ENCODE measurements around the gene VSIG8. TPM values are rescaled to one million over a fixed set of nuclear protein-coding genes. Genes with fewer than 3 reads are reported as not detected.

VSIG8 gene
- total and polyA plus RNA-seq, 2 donors (not counting 3 experiments of a cell fraction or from before 2014, with no cell fraction given): not detected

DNA sequence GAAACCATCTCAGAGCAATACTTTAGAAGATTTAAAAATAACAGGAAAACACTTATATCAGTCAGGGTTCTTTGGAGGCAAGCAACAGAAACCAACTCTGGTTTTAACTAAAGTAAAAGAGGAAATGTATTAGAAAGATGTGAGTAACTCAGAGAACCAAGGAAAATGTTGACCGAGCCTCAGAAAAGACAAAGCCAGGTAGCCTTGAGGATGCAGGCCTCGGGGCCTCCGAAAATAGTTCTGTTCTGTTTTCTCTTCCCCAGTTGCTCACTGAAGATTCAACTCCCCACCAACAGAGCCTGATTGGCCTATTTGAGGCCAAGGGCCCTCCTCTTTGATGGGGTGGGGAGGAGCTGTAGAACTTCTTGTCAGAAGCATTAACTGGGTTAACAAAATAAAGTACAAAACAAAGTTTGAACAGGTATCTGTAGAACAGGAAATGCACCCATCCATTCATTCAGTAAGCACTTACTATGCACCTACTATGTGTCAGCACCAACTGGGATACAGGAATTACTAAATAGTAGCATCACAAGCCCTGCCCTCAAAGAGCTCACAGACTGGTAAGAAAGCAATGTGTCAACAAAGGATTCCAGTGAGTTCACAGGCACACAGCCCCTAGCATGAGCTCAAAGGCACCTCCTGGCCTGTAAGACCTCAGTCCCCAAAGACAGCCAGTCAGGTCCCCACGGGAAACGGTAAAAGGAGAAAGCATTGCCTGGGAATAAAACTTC lies 23.2 kb downstream of the VSIG8 start:
- Histone ChIP-seq H3K27me3 (ENCODE audit: control insufficient read depth in 2 of 2, insufficient read depth in 2 of 2, low read length in 2 of 2) (no peaks in the 10 kb centered on the region), H3K9me1 (replicated peaks; ENCODE audit: control insufficient read depth, extremely low read depth, insufficient read depth, low read length) (no peaks in the 10 kb centered on the region), H3K27ac (ENCODE audit: insufficient read depth, low read depth, low read length) (no peak overlapping the region), H3K4me3 (replicated peaks in 1 of 3; ENCODE audit: insufficient read depth in 1 of 3, low read depth in 1 of 3, low read length in 3 of 3) (no peak overlapping the region), H3K36me3 (ENCODE audit: control insufficient read depth in 2 of 2, extremely low read depth in 1 of 2, insufficient read depth in 2 of 2, low read length in 2 of 2) (no peaks in the 10 kb centered on the region), H3K9ac (replicated peaks; ENCODE audit: extremely low read depth, insufficient read depth, low read length) (no peak overlapping the region), H3K9me3 (replicated peaks; ENCODE audit: control insufficient read depth, insufficient read depth, low read length) (no peaks in the 10 kb centered on the region), H3K4me1 (ENCODE audit: control insufficient read depth, extremely low read depth, insufficient read depth, low read length) (no peaks in the 10 kb centered on the region), H3K4me2 (ENCODE audit: insufficient read depth, low read length) (no peak overlapping the region), H2AFZ (ENCODE audit: low read depth, low read length) (no peak overlapping the region), H3K79me2 (ENCODE audit: control insufficient read depth, insufficient read depth, low read length) (no peaks in the 10 kb centered on the region), H4K20me1 (replicated peaks; ENCODE audit: control insufficient read depth, extremely low read depth, insufficient read depth, low read length) (no peaks in the 10 kb centered on the region)
- intact Hi-C loops (cut with micrococcal nuclease) (no loop called here), dilution Hi-C loops (cut with MboI; ENCODE audit: extremely low pct_ligation_motif_present, low sequenced_read_pairs) (no loop called here)
- TF ChIP-seq POLR2A (IDR thresholded peaks at IDR 0.05; ENCODE audit: low read depth, low read length) (no peak), JUN (IDR thresholded peaks at IDR 0.05; ENCODE audit: borderline replicate concordance, insufficient read depth, insufficient read length, low read depth) (no peak), FOS (IDR thresholded peaks at IDR 0.05; ENCODE audit: borderline replicate concordance, insufficient read depth, low read length) (no peak), MYC (IDR thresholded peaks at IDR 0.05; ENCODE audit: low read depth, low read length) (no peak), EZH2 (IDR thresholded peaks at IDR 0.05; ENCODE audit: borderline replicate concordance, low read depth, low read length, severe bottlenecking) (no peak), POLR2AphosphoS5 (IDR thresholded peaks at IDR 0.05; ENCODE audit: insufficient read depth, low read depth, low read length) (no peak), CTCF (IDR thresholded peaks at IDR 0.05; ENCODE audit: extremely low read depth in 1 of 2, insufficient read depth in 1 of 2, low read depth in 1 of 2, low read length in 2 of 2) (no peak), GATA2 (IDR thresholded peaks at IDR 0.05; ENCODE audit: insufficient read depth, insufficient read length, low read depth, low read length) (no peak)
- TF ChIP-seq, protein P1, sequence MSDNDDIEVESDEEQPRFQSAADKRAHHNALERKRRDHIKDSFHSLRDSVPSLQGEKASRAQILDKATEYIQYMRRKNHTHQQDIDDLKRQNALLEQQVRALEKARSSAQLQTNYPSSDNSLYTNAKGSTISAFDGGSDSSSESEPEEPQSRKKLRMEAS (IDR thresholded peaks at IDR 0.05; ENCODE audit: insufficient read depth, insufficient read length): no peak
- no peak for DNase-seq (ENCODE audit: low read depth, low spot score)
- no peak for FAIRE-seq
- BruUV-seq (replicated peaks): no TSS peak
- CTCF ChIA-PET: interaction anchor here (0.8 to 3.7 kb wide), 4 partner anchors 15 to 169 kb away, joined by 3 to 25 read pairs (median 10); no protein-coding TSS in a partner anchor
- POLR2A ChIA-PET: no interaction called here
